Measurements from ENCODE around the gene PACSIN2.

- TF ChIP-seq CTCF (IDR thresholded peaks at IDR 0.05; ENCODE audit: low read depth, low read length): no peak
- TF ChIP-seq MAX (IDR thresholded peaks at IDR 0.05; ENCODE audit: low read depth, low read length): no peak
- TF ChIP-seq POLR2A (IDR thresholded peaks at IDR 0.05; ENCODE audit: extremely low read depth, insufficient read length): no peak
- TF ChIP-seq MYC (IDR thresholded peaks at IDR 0.05; ENCODE audit: low read depth, low read length): no peak
These were observed 19.9 kb downstream of the PACSIN2 start for GRCh38 chr22:42994917-42995562.
